GM19395 (cell line): Measurements from ENCODE around the gene SRC.

ENCODE experiments used
- ATAC-seq: cut with Tn5 transposase; IDR thresholded peaks from one replicate; pipeline ENCODE4 v1.9.1; 2021; ENCODE audit warnings: mild to moderate bottlenecking, moderate library complexity; ENCODE audit not compliant: unreplicated experiment

SRC gene

DNA sequence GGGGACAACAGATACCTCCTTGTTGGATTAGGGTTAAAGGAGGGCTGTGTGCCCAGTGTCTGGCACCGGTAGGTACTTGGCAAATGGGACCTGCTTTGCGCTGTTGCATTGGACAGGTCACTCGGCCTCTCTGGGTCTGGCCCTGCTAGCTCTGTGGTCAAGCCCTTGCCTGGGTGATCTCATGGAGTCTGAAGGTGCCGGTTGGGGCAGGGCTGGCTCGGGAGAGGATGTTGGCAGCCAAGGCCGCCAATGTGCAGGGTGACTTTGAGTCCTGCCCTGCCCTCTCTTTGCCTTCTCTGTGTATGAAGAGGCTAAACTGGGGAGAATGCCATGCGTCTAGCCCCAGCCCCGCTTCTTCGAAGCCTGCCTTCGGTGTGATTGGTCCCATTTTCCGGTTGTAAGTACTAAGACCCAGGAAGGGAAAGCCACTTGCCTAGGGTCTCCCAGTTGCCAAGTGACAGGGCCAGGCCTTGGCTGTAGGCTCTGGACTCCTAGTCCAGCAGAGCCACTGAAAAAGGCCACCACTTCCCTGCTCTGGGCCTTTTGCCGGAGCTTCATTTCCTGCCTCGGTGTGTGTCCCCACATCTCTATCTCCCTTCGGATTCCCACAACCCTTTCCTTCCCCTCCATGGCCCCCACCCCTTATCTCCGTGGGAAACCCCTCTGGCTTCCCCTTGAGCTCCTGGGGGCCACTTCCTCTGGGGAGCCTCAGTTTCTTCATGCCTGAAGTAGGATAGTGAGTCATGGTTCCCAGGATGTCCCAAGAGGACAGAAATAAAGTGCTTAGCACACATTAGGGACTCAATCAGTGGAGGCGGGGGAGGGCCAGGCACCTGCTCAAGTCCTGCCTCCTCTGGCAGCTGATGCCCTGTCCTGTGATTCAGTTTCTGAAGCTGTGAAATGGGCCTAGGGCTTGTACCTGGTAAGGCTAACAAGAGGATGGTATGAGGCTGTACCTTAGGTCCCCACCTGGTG lies 3.9 kb downstream of the SRC start:
- no peak for ATAC-seq

DNA sequence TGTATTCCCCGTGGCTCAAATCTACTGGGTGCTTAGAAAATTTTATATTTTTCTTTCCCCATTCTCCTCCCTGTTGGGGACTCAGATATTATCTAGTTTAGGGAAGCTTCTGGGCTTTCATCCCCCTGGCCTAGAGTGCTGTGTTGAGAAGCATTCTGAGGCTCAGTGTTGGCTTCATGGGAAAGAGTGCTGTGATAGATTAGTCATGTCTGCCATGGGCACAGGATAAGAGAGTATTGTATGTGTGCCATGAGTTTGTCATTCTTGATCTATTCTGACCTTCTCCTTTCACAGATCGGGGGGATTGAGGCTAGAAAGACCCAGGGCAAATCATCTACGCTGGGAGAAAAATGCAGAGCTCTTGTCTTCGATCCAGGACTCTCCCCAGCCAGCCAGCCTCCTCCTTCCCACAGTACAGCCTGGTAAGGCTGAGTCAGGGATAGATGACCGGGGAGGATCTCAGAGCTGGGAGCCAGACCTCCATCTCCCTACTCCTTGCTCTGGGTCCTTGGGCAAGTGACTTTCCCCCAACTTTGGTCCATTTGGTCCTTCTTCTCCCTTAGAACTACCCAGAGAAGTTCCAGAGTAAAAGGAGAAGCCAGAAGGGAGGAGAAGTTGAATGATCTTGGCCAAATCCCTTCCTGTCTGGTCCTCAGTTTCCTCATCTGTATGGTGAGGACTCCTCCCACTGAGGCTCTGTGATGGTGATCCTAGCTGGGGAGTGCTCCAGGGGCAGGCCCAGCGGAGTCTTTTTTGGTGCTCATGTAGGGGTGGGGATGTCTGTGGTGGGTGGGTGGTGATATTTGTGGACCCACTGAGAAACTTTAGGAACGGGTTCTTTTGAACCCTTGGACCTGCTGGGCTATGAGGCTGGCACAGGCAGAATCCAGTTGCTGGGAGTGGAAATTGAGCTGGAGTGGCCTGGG lies 5.0 kb downstream of the SRC start:
- no peak for ATAC-seq

DNA sequence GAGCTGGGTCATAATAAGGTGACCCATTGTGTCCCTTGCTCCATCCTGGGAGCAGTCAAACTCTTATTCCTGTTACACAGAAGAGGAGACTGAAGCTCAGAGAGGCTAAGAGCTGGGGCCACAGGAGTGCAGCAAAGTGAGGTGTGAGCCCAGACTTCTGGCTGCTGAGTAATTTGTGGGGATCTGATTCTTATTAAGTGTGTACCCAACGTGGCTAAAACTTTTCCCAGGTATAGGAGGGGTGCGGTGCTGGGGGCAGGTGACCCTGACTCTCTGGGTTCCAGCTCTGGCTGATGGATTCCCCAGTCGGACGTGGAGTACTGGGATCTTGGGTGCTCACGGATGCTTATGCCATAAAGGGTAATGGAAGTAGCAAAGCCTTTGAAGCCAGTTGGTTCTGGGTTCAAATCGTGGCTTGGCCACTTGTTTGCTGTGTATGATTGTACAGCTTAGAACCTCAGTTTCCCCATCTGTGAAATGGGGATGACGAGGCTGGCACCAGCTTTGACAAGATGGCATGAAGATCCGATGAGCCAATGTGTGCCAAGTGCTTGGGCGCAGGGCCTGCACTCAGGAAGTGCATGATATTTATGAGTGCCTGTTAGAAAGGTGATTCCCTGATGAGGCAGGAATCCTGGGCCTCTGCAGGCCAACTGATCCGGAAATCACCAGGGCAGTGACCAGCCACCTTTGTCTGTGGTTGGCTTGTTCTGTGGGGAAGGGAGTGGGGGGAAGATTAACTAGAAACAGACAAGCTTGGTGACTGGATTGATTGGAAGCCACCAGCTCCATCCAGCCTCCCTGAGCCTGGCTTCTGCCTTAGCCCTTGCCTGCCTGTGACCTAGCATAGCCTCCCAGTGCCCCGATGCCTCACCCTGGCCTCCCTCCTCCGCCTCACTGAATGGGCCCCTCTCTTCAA lies 6.0 kb downstream of the SRC start:
- no peak for ATAC-seq

DNA sequence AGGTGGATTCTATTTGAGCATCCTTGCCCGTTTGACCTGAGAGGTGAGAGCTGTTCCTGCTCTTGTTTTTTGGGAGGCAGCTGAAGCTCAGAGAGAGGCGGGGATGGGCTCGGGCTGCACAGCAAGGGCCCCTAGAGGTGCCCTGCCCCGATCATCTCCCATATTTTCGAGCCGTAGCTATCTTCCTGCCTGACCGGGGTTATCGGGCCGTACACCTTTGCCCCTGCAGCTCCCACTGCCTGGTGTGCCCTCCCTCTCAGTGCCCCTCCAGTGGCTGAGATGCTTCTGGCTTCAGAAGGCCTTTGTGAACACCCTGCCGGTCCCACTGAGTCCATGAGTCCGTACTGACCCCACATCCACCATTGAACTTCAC lies 6.7 kb downstream of the SRC start:
- ATAC-seq, result no peak

DNA sequence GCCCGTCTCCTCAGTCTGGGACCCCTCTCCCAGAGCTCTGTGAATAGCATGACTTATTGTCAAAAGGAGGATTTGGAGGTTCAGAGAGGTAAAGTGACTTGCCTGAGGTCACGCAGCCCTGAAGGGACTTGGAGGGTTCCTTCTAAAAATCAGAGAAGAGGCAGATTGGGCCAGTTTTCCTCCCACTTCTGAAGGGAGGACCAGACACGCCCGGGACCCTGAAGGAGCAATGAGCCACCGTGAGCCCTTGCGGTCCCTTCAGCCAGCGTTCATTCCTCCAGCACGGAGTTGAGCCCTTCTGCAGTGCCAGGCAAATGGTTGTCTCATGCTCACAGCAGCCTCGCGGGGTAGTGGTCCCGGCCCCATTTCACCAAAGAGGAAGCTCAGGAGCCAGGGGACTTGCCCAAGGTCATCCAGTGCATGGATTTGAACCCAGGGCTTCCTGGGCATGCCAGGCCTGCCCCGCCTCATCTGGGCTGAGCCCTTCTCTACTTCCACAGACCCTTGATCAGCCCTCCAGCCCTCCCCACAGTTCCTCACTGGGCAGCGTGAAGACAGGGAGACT lies 7.4 kb downstream of the SRC start:
- ATAC-seq, result no peak

DNA sequence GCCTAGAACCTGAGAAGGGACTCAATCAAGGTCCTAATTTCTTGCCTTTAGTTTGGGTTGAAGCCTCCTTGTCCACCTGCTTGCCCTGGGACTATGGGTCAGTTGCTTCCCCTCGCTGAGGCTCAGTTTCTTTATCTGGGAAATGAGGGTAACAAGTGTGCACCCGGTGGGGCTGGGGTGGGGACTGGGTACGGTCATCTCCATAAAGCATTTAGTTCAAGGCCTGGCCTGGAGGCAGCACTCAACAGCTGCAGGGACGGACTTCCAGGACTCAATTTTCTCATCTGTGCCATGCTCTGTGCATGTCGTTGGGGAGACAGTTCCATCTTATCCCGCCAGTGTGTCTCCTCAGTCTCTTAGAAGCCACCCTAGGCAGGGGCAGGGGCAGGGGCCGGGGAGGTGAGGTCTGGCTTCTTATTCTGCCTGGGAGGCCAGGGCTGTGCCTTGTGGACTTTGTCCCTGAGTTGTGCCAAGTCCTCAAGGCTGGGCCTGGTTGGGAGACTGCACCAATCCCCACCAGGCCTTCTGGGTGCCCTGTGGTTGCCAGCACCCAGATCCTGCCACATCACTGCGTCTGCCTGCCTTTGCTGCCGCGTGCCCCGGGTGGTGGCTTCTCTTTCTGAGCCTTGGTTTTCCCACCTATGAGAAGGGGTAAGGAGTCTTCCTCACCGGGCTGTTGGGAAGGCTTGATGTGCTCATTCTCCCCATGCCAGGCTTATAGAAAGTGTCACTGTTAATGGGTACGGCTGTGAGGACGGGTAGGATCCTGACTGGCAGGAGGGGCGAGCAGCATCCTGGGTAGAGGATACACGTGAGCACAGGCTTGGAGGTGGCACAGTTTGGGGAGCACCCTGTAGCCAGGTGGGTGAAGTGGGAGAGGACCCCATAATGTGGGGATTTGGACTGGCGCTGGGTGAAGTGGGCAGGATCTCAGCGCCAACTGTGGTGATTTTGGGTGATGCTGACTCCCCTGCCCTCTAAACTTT lies 8.6 kb downstream of the SRC start:
- ATAC-seq, result no peak

DNA sequence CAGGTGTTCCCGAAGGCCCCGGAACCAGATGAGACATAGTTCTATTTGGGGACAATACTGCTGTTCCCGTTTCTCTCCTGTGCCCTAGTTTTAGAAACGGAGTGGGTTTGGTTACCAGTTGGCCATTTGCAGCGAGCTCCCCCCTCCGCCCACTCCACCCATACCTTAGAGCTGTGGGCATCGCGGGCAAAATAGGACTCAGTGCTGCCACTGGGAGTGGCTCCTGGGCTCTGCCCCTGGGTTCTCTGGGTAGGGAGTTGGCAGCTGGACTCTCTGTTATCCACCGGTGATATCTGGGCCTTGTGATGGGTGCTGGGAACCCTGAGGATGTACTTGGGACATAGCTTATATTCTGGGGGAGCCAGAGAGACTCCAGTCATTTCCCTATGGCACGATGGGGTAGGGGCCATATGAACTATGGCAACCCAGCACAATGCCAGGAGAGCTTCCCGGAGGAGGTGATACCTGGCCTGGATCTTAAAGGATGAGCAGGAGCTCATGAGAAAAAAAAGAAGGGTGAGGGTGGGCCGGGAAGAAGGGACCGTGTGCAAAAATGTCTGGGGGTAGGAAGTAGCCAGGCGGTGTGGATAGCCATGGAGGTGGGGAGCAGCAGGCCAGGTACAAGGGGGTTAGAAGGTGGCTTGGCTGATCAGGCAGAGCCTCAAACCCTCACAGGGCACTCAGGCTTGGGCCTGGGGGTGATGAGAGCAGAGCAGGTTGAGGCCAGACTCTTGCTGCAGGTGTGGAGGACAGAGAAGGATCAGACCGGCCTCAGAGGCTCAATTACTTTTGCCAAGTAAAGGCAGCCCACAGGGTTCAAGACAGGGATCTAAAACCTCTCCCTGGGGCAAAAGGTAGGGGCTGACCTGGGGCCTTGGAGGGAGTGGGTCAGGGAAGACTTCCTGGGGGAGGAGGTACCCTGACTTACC lies 9.6 kb downstream of the SRC start:
- no peak for ATAC-seq

DNA sequence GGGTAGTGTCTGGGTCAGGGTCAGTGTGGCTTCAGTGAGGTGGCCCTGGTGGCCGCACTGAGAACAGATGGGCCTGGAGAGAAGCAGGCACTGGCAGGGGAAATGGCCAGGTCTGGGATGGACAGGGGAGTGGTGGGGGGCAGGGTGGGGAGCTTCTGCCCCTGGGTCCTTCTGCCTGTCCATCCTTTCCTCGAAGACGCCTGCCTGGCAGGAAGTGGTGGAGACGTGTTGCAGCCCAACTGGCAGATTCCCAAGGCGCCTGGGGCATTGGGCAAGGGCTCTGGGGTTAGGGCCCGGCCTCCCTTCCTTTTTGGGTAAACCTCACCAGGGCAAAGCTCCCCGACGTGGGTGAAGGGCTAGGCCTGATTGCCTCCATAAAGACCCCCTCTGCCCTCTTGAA lies 10.4 kb downstream of the SRC start:
- ATAC-seq, result no peak

DNA sequence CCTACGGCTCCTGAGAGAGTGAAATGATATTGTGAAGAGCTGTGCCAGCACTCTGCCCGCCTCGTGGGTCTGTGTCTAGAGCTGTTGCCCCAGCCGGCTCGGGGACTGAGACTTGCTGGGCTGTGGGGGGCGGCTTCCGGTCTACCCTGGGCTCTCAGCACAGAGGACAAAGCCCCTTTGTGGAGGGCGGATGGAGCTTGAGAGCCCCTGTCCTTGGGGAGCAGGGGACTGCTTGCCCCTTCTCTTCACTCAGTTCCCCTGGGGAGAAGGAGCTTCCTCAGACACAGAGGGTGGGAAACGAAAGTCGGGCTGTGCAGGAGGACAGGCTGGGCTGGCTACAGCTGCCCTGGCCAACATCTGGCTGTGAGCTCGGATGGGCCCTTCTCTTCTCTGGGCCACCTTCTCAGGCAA lies 11.0 kb downstream of the SRC start:
- ATAC-seq, result no peak

DNA sequence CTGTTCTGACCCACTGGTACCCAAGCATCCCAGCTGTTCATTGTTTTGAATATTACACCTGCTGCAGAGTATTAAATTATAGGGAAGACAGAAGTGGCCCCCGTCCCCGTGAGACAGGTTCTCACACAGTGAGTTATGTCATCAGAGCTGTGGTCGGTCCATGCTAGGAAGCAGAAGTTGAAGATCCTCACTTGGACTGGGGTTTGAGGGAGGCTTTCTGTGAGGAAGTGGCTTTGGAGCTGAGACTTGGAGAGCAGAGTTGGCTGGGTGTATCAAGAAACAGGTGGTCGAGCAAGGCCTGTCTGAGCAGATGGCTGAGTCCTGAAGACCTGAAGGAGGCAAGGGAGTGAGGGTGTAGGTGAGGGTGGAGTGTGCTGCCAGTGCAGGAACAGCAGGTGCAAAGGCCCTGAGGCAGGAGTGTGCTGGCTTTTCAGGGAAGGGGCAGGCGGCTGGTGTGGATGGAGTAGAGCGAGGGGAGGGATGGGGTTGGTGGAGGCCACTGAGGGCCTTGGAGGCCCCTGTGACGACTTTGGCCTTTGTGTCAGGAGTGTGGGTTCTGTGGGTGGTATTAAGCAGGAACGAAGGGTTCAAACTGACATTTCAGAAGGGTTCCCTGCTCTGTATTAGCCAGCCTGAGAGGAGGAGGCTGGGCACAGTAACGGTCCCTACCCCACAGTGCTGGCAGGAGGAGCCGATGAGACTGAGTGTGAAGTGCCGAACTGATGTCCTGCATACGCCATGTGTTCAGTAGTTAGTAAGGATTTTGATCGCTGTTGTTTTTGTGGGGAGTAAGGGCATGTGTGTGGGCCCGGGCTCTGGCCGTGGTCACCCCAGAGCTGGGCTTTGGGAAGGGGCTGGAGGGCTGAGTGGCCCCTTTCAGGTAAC lies 11.8 kb downstream of the SRC start:
- ATAC-seq, result no peak

DNA sequence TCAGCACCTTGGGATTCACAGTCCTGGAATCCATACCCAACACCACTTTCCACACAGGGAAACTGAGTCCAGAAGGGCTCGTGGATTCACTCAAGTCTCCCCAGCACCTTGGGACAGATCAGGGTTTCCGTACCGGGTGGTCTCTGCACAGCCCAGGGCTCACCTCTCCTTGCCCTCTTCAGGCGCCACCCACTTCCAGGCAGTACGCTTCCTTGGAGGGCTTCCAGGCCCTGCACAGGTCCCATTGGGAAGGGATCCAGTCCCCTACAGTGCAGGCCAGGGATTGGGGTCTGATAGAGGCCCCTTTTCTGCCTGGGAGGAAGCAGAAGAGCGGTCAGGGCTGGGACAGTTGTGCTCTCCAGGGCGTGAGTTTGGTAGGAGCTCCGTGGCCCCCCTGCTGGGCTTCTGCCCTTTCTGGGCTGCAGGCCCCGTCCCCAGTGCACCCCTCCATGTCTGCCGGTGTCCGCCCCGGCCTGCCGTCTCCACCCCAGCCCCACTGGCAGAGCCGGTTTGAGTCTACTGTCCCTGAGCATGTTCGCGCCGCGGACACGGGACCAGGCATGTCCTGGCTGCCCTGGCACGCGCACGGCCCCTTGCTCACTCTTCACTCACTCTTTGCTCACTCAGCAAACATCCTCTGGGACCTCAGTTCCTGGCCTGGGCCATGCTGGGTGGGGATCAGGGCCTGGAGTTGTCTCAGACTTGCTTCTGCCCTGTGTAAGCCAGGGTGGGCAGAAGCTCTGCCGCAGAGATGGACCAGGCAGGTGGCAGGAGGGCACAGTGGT lies 12.6 kb downstream of the SRC start:
- ATAC-seq, result no peak

DNA sequence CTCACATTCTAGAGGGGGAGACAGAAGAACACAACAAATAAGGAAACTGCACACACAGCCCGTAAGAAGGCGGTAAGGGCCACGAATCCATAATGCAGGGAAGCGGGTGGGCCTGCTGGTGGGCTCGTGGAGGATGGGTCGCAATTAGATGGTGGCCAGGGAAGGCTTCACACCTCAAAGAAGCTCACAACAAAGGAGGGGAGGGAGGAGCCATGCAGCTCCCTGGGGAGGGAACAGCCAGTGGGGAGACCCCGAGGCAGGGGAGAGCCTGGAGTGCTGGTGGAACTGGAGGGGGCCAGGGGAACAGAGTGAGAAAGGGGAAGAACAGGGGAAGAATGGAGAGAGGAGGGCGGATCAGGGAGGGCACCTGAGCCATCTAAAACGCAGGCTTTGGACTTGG lies 13.4 kb downstream of the SRC start:
- ATAC-seq, result no peak

DNA sequence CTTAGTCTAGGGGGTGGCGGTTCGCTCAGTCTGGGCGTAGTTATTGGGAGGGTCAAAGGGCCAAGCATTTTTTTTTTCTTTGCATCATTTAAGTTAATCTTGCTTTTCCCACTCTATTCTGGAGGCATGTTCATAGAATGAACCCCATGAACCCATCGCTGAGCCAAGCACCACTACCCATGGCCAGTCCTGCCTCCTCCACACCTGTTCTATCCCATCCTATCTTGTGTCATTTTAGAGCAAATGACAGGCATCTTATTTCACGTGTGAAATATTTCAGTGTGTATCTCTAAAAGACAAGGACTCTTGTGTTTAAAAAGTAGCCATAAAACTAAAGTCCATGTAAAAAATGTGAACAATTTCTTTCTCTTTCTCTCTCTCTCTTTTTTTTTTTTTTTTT lies 13.9 kb downstream of the SRC start:
- no peak for ATAC-seq

DNA sequence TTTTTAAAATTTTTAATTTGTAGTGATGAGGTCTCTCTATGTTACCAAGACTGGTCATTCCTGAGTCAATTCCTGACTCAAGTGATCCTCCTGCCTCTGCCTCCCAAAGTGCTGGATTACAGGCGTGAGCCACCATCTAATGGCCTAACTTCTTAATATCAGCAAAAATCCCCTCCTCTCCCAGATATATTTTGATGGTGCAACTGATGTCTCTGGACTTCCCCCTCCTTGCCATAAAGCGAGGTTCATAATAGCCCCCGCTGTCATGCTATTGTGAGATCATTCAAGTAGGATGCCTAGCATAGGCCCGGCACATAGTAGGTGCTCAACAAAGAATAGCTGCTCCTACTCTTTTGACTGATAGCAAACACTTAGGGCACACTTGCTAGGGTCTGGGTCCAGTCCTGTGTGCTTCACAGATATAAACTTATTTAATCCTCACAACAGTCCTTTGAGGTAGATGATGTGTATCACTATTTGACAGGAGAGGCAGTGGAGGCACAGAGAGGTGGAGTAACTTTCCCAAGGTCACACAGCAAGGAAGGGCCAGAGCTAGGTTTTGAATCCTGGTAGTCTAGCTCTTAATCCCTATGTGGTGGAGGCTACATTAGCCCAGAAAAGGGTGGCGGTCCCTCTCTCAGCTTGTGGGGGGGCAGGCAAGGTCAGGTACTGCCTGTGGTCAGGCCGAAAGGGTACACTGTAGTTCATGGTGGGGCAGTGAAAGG lies 14.6 kb downstream of the SRC start:
- no peak for ATAC-seq

DNA sequence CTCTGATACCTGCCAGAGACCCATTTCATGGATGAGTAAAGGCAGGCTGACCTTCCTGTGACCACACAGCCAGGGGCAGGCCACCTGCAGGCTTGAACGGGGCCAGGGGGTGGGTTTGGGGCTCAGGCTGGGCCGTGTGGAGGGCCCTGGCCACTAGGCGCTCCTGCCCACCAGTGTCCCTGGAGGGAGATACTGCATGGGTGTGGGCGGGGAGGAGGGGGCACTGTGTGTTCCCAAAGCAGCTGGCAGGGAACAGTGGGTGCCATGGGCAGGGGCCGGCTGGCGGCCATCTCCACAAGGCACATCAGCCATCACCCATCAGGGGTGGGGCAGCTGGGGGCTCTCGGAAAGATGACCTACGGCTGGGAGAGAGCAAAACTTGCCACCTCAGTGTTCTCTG lies 15.4 kb downstream of the SRC start:
- ATAC-seq, result no peak
